HepG2 (cell line): ENCODE results near the gene ZNF385B. TPM values are rescaled to one million over a fixed set of nuclear protein-coding genes. Genes with fewer than 3 reads are reported as not detected.

Source experiments
- ATAC-seq: fragments of 200-7000 bp; cut with Tn5 transposase; 3 replicates; pipeline ENCODE4 v1.9.1; 2020; ENCODE audit warnings: mild to moderate bottlenecking, moderate library complexity
- BruUV-seq: library from RNA; stranded (reverse); fragments of 400-500 nt; replicated peaks from 2 replicates; lab custom pipeline; 2021; lab: Mats Ljungman, UMichigan
- CTCF ChIA-PET: fragments of 300-600 bp; formaldehyde crosslinking; extraction: SDS; loops from one replicate; lab custom pipeline; 2021; ENCODE audit warnings: low total read pairs, inconsistent platforms, low intra/inter-chr PET ratio; lab: Yijun Ruan, JAX
- POLR2A ChIA-PET: fragments of 350-600 bp; sonication (Branson Sonifier 250); formaldehyde crosslinking; loops from one replicate; lab custom pipeline; 2020; ENCODE audit warnings: antibody characterized with exemption, inconsistent platforms; lab: Yijun Ruan, JAX
- DNase-seq: peaks from one replicate; pipeline ENCODE4 v3.0.0-alpha.2; 2015; ENCODE audit warnings: low spot score
- FAIRE-seq: peaks from 3 replicates; lab custom pipeline; 2011; peaks lifted over from hg19 to GRCh38; lab: Jason Lieb, UNC
- H2AFZ ChIP-seq: one replicate; pipeline ENCODE4 v1.6.1; 2011; ENCODE audit warnings: low read length, inconsistent platforms
- H3K27ac ChIP-seq: fragments of 300-600 bp; 3 replicates; pipeline ENCODE4 v1.8.0; 2011; ENCODE audit warnings: mixed run types, mild to moderate bottlenecking, mixed read lengths, low read length, inconsistent platforms; ENCODE audit not compliant: insufficient read depth; ENCODE audit errors: extremely low read length
- H3K27me3 ChIP-seq, 2 experiments: fragments of 200-600 bp in 1 of 2; 2 replicates in 1 of 2; 3 replicates in 1 of 2; pipeline versions ENCODE4 v1.6.0 to v1.8.0; 2011; ENCODE audit warnings: low read length in 2 of 2, mild to moderate bottlenecking in 2 of 2, moderate library complexity in 2 of 2, inconsistent platforms in 1 of 2; ENCODE audit not compliant: insufficient read depth in 2 of 2, control insufficient read depth in 1 of 2
- H3K36me3 ChIP-seq, 2 experiments: fragments of 200-600 bp in 1 of 2; replicated peaks in 1 of 2; 2 replicates in 1 of 2; 3 replicates in 1 of 2; pipeline versions ENCODE4 v1.5.1 to v1.8.0; 2011; ENCODE audit warnings: low read length in 2 of 2, inconsistent platforms in 1 of 2; ENCODE audit not compliant: insufficient read depth in 2 of 2, control insufficient read depth in 1 of 2
- H3K4me1 ChIP-seq: 2 replicates; pipeline ENCODE4 v1.5.1; 2012; ENCODE audit warnings: low read length, inconsistent platforms; ENCODE audit not compliant: insufficient read depth
- H3K4me2 ChIP-seq: 2 replicates; pipeline ENCODE4 v1.6.0; 2011; ENCODE audit warnings: low read depth, low read length, inconsistent platforms
- H3K4me3 ChIP-seq, 3 experiments: fragments of 200-600 bp in 1 of 3; sonication (generic), shearing (Covaris generic) in 1 of 3; replicated peaks in 1 of 3; 2 replicates each; pipeline ENCODE4 v1.5.1; 2011 to 2016; ENCODE audit warnings: low read length in 3 of 3, inconsistent platforms in 2 of 3, low read depth in 2 of 3, mild to moderate bottlenecking in 2 of 3, control low read depth in 1 of 3, mixed read lengths in 1 of 3; ENCODE audit not compliant: insufficient read depth in 1 of 3
- H3K79me2 ChIP-seq: one replicate; pipeline ENCODE4 v1.6.1; 2011; ENCODE audit warnings: low read length, inconsistent platforms; ENCODE audit not compliant: insufficient read depth
- H3K9ac ChIP-seq: 2 replicates; pipeline ENCODE4 v1.6.0; 2011; ENCODE audit warnings: mild to moderate bottlenecking, low read depth, low read length, inconsistent platforms; ENCODE audit not compliant: insufficient read depth
- H3K9me3 ChIP-seq: 2 replicates; pipeline ENCODE4 v1.5.1; 2012; ENCODE audit warnings: mild to moderate bottlenecking, low read length
- H4K20me1 ChIP-seq: 2 replicates; pipeline ENCODE4 v1.6.0; 2011; ENCODE audit warnings: inconsistent platforms, mild to moderate bottlenecking, low read length, moderate library complexity; ENCODE audit not compliant: insufficient read depth
- ELF1 ChIP-seq: sonication (generic); formaldehyde crosslinking; IDR thresholded peaks from 2 replicates; pipeline ENCODE4 v1.4.0; 2020; ENCODE audit warnings: missing genetic modification reagents
- GATA4 ChIP-seq: sonication (generic); IDR thresholded peaks from 2 replicates; pipeline ENCODE4 v1.6.1; 2016; ENCODE audit warnings: antibody characterized with exemption, low read depth, borderline replicate concordance
- GATAD2A ChIP-seq: IDR thresholded peaks from 2 replicates; pipeline ENCODE4 v1.6.1; 2016
- GLI4 ChIP-seq: sonication (generic); formaldehyde crosslinking; IDR thresholded peaks from 2 replicates; pipeline ENCODE4 v1.5.1; 2020; ENCODE audit warnings: missing genetic modification reagents, mild to moderate bottlenecking, moderate library complexity, borderline replicate concordance
- MATR3 ChIP-seq: sonication (generic); formaldehyde crosslinking; IDR thresholded peaks from 2 replicates; pipeline ENCODE4 v1.4.0; 2020; ENCODE audit warnings: missing genetic modification reagents
- NFKBIZ ChIP-seq: IDR thresholded peaks from 2 replicates; pipeline ENCODE4 v1.6.1; 2018; ENCODE audit warnings: missing genetic modification reagents, missing compliant biosample characterization
- NR3C1 ChIP-seq: sonication (generic); formaldehyde crosslinking; IDR thresholded peaks from 2 replicates; pipeline ENCODE4 v1.4.0; 2020; ENCODE audit warnings: missing genetic modification reagents
- THYN1 ChIP-seq: sonication (generic); formaldehyde crosslinking; IDR thresholded peaks from 2 replicates; pipeline ENCODE4 v1.8.1; 2023; ENCODE audit warnings: low read depth, mild to moderate bottlenecking, moderate library complexity, missing genetic modification reagents, borderline replicate concordance
- ZNF3 ChIP-seq: IDR thresholded peaks from 2 replicates; pipeline ENCODE4 v1.7.0; 2017; ENCODE audit warnings: inconsistent platforms
- ZNF501 ChIP-seq: sonication (generic); formaldehyde crosslinking; IDR thresholded peaks from 2 replicates; pipeline ENCODE4 v1.5.1; 2020; ENCODE audit warnings: mild to moderate bottlenecking, moderate library complexity, missing genetic modification reagents
- ZNF530 ChIP-seq: sonication (generic); formaldehyde crosslinking; IDR thresholded peaks from 2 replicates; pipeline ENCODE4 v1.5.0; 2020; ENCODE audit warnings: low read depth, mild to moderate bottlenecking, missing genetic modification reagents
- ZSCAN30 ChIP-seq: sonication (generic); formaldehyde crosslinking; IDR thresholded peaks from 2 replicates; pipeline ENCODE4 v1.5.0; 2020; ENCODE audit warnings: mild to moderate bottlenecking, missing genetic modification reagents
- ZSCAN31 ChIP-seq: sonication (generic); formaldehyde crosslinking; IDR thresholded peaks from 2 replicates; pipeline ENCODE4 v1.5.0; 2020; ENCODE audit warnings: low read depth, mild to moderate bottlenecking, missing genetic modification reagents
- WGBS: methylation state at CpG from one replicate; pipeline ENCODE4 v1.1.6; 2017; ENCODE audit warnings: low lambda C conversion rate; 5-methylcytosine and 5-hydroxymethylcytosine counted together
- in situ Hi-C: cut with HindIII; loops from 2 replicates; pipeline ENCODE4 v1.10.0; 2017; ENCODE audit warnings: low pct_unique_long_range_greater_than_20kb; ENCODE audit not compliant: extremely low pct_ligation_motif_present
- intact Hi-C: fragments of 100-400 bp; cut with micrococcal nuclease; formaldehyde crosslinking; loops from one replicate; pipeline ENCODE4 v1.10.0; 2022; ENCODE audit not compliant: unreplicated experiment
- polyA plus RNA-seq, 8 experiments: library from polyadenylated mRNA; depleted of rRNA in 3 of 8; stranded (reverse) in 7 of 8; unstranded in 1 of 8; fragments of >200 nt; fragmentation: Illumina TruSeq in 4 of 8; extraction: Trizol in 4 of 8; gene quantifications; 2 replicates each; pipeline versions ENCODE4 v1.2.1 to v1.2.3, GENCODE V29; 2011 to 2016; ENCODE audit warnings: low read depth in 4 of 8, missing spikeins in 1 of 8, mixed read lengths in 1 of 8; ENCODE audit not compliant: insufficient read depth in 1 of 8
- total RNA-seq, 5 experiments: library from RNA; depleted of rRNA; stranded (reverse); fragments of >200 nt; fragmentation: Illumina TruSeq; extraction: Trizol; gene quantifications; 2 replicates each; pipeline ENCODE4 v1.2.3, GENCODE V29; 2016; ENCODE audit warnings: low read depth in 1 of 5
- TF ChIP-seq, protein P1 (sequence below): sonication (generic); formaldehyde crosslinking; IDR thresholded peaks from 2 replicates; pipeline ENCODE4 v1.8.1; 2022; ENCODE audit warnings: mild to moderate bottlenecking, missing genetic modification reagents
- TF ChIP-seq, protein P2 (sequence below): sonication (generic); formaldehyde crosslinking; IDR thresholded peaks from 2 replicates; pipeline ENCODE4 v1.8.1; 2023; ENCODE audit warnings: mild to moderate bottlenecking, moderate library complexity, missing genetic modification reagents
- TF ChIP-seq, protein P3 (sequence below): fragments of 450-650 bp; IDR thresholded peaks from 2 replicates; pipeline ENCODE4 v1.6.1; 2016
- TF ChIP-seq, protein P4 (sequence below): sonication (generic); formaldehyde crosslinking; IDR thresholded peaks from 2 replicates; pipeline ENCODE4 v1.4.0; 2020; ENCODE audit warnings: missing genetic modification reagents

The ZNF385B gene
- total and polyA plus RNA-seq, 2 of the 13 experiments (the other 11 are each of a cell fraction or from before 2014, with no cell fraction given), result 3.3 to 6.7 TPM

DNA sequence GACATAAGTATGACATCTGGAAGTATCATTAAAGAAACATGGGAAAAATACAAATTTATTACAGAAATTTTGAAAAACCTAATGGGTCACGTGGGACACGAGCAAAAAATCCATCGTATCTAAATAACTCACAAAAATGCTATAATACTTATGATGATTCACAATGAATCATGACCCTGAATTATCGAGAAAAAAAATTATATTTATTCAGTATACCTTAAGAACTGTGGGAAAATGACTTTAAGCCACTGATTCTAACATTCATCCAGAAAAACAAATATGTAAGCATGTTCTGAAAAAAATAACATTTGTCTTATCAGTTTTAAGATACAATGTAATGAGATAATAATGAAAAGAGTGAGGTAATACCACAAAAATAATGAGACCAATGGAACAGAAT, 51.8 kb downstream of the ZNF385B start:
- Histone ChIP-seq H3K27ac (no peak overlapping the region), H3K4me1 (no peaks in the 10 kb centered on the region), H3K36me3 (no peaks in the 10 kb centered on the region), H4K20me1 (no peaks in the 10 kb centered on the region), H2AFZ (no peak overlapping the region), H3K27me3 (no peaks in the 10 kb centered on the region), H3K9ac (no peak overlapping the region), H3K9me3 (no peaks in the 10 kb centered on the region), H3K4me2 (no peak overlapping the region), H3K4me3 (no peak overlapping the region), H3K79me2 (no peaks in the 10 kb centered on the region)
- BruUV-seq, result no TSS peak
- FAIRE-seq (no peak), ATAC-seq (no peak), DNase-seq (no peak)
- ChIA-PET POLR2A (no interaction called here), CTCF (no interaction called here)
- in situ Hi-C loops (no loop called here), intact Hi-C loops (no loop called here)
- WGBS, result 5% methylated on average over 4 of the region's 4 CpGs
- TF ChIP-seq GLI4 (CRISPR knock-in tag), result no peak
- TF ChIP-seq ZNF501 (CRISPR knock-in tag), result no peak
- TF ChIP-seq ZSCAN30 (CRISPR knock-in tag), result no peak
- TF ChIP-seq MATR3 (CRISPR knock-in tag), result no peak
- no peak for TF ChIP-seq ZNF530
- TF ChIP-seq, protein P1, sequence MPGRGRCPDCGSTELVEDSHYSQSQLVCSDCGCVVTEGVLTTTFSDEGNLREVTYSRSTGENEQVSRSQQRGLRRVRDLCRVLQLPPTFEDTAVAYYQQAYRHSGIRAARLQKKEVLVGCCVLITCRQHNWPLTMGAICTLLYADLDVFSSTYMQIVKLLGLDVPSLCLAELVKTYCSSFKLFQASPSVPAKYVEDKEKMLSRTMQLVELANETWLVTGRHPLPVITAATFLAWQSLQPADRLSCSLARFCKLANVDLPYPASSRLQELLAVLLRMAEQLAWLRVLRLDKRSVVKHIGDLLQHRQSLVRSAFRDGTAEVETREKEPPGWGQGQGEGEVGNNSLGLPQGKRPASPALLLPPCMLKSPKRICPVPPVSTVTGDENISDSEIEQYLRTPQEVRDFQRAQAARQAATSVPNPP (CRISPR knock-in tag), result no peak
- TF ChIP-seq NFKBIZ (CRISPR knock-in tag), result no peak

DNA sequence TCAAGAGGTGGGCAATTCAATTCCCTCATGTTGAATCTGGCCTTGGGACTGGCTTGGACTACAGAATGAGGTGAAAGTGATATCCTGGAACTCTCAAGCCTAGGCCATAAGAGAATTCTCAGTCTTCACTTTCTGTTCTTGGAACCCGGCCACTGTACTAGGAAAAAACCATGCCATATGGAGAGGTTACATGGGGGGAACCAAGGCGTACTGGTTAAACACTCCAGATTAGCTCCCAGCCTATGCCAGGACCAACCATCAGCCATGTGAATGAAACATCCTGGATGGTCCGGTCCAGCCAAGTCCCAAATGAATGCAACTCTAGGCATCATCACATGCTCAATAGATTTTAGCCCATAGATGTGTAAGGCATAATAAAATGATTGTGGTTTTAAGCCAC, 56.4 kb downstream of the ZNF385B start:
- 28% methylated on average over 3 of the region's 3 CpGs for WGBS
- no peak for FAIRE-seq
- TF ChIP-seq, protein P2, sequence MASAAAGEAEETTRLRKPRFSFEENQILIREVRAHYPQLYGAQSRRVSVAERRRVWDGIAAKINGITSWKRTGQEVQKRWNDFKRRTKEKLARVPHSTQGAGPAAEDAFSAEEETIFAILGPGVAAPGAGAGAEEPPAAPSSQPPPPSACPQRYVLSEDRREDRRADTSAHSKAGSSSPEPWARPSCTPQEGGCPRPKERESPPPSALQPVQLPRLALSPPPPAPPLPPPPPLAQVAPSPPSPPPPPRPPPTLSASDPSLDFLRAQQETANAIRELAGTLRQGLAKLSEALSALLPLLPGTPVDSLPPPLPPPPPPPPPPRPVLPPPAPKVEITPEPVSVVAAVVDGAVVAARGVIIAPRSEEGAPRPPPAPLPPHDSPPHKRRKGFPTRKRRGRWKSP (CRISPR knock-in tag), result no peak
- TF ChIP-seq ZNF3 (no peak), GATAD2A (CRISPR knock-in tag) (no peak), THYN1 (CRISPR knock-in tag) (no peak), ZSCAN31 (no peak), GATA4 (no peak), ELF1 (CRISPR knock-in tag) (no peak), NR3C1 (CRISPR knock-in tag) (no peak)
- TF ChIP-seq, protein P3, sequence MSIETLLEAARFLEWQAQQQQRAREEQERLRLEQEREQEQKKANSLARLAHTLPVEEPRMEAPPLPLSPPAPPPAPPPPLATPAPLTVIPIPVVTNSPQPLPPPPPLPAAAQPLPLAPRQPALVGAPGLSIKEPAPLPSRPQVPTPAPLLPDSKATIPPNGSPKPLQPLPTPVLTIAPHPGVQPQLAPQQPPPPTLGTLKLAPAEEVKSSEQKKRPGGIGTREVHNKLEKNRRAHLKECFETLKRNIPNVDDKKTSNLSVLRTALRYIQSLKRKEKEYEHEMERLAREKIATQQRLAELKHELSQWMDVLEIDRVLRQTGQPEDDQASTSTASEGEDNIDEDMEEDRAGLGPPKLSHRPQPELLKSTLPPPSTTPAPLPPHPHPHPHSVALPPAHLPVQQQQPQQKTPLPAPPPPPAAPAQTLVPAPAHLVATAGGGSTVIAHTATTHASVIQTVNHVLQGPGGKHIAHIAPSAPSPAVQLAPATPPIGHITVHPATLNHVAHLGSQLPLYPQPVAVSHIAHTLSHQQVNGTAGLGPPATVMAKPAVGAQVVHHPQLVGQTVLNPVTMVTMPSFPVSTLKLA, result no peak
- TF ChIP-seq, protein P4, sequence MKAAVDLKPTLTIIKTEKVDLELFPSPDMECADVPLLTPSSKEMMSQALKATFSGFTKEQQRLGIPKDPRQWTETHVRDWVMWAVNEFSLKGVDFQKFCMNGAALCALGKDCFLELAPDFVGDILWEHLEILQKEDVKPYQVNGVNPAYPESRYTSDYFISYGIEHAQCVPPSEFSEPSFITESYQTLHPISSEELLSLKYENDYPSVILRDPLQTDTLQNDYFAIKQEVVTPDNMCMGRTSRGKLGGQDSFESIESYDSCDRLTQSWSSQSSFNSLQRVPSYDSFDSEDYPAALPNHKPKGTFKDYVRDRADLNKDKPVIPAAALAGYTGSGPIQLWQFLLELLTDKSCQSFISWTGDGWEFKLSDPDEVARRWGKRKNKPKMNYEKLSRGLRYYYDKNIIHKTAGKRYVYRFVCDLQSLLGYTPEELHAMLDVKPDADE (CRISPR knock-in tag), result no peak

More for the DNA sequence above, 56.4 kb downstream of the ZNF385B start:
- Histone ChIP-seq H3K4me1 (no peaks in the 10 kb centered on the region), H3K27me3 (no peaks in the 10 kb centered on the region), H3K27ac (no peak overlapping the region), H4K20me1 (no peaks in the 10 kb centered on the region), H3K36me3 (no peaks in the 10 kb centered on the region), H3K4me3 (no peak overlapping the region), H3K79me2 (no peaks in the 10 kb centered on the region), H3K9me3 (no peaks in the 10 kb centered on the region), H3K4me2 (no peak overlapping the region), H3K9ac (no peak overlapping the region), H2AFZ (no peak overlapping the region)
- POLR2A ChIA-PET, result no interaction called here
- ATAC-seq (no peak), DNase-seq (no peak)
- BruUV-seq, result no TSS peak
- in situ Hi-C loops (no loop called here), intact Hi-C loops (no loop called here)
- CTCF ChIA-PET, result no interaction called here
